Activated naive CD4-positive, alpha-beta T cell treated with anti-CD3 and anti-CD28 coated beads, Interleukin-2, amount 50 U/mL, for 24 hours (primary cell): ENCODE data around the gene FOXF1.

Source experiments
- H3K27ac Mint-ChIP-seq: one replicate; pipeline ENCODE4 v1.8.0; 2021; ENCODE audit warnings: mild to moderate bottlenecking, mixed read lengths
- H3K27me3 Mint-ChIP-seq: one replicate; pipeline ENCODE4 v1.8.0; 2021; ENCODE audit warnings: mixed read lengths
- H3K36me3 Mint-ChIP-seq: one replicate; pipeline ENCODE4 v1.8.0; 2021; ENCODE audit warnings: mixed read lengths
- H3K4me1 Mint-ChIP-seq: one replicate; pipeline ENCODE4 v1.8.0; 2021; ENCODE audit warnings: mixed read lengths
- H3K4me3 Mint-ChIP-seq: one replicate; pipeline ENCODE4 v1.8.0; 2021; ENCODE audit warnings: mild to moderate bottlenecking, mixed read lengths
- H3K9me3 Mint-ChIP-seq: one replicate; pipeline ENCODE4 v1.8.0; 2021; ENCODE audit warnings: mixed read lengths

FOXF1 gene

GRCh38 chr16:86530251-86531190, 20.2 kb downstream of the FOXF1 start:
- H3K27me3 Mint-ChIP-seq: no peaks in the 10 kb centered on the region
- no peaks in the 10 kb centered on the region for H3K4me1 Mint-ChIP-seq
- peaks cover 4% of the 10 kb centered on the region for H3K36me3 Mint-ChIP-seq
- no peaks in the 10 kb centered on the region for H3K9me3 Mint-ChIP-seq
- no peak overlapping the region for H3K27ac Mint-ChIP-seq
- no peak overlapping the region for H3K4me3 Mint-ChIP-seq

- no peaks in the 10 kb centered on the region for H3K27me3 Mint-ChIP-seq
- H3K9me3 Mint-ChIP-seq: no peaks in the 10 kb centered on the region
- no peaks in the 10 kb centered on the region for H3K4me1 Mint-ChIP-seq
- peaks cover 4% of the 10 kb centered on the region for H3K36me3 Mint-ChIP-seq
- H3K27ac Mint-ChIP-seq: no peak overlapping the region
- H3K4me3 Mint-ChIP-seq: no peak overlapping the region
These were observed 20.8 kb downstream of the FOXF1 start for GRCh38 chr16:86531191-86531545.

- H3K4me3 Mint-ChIP-seq: no peak overlapping the region
- H3K4me1 Mint-ChIP-seq: no peaks in the 10 kb centered on the region
- no peak overlapping the region for H3K27ac Mint-ChIP-seq
These were observed 21.6 kb downstream of the FOXF1 start for GRCh38 chr16:86531641-86532525.

GRCh38 chr16:86532526-86532815, 22.1 kb downstream of the FOXF1 start:
- Mint-ChIP-seq H3K4me1 (no peaks in the 10 kb centered on the region), H3K27me3 (no peaks in the 10 kb centered on the region), H3K36me3 (peaks cover 4% of the 10 kb centered on the region), H3K27ac (no peak overlapping the region), H3K4me3 (no peak overlapping the region), H3K9me3 (no peaks in the 10 kb centered on the region)

More at GRCh38 chr16:86531641-86532525, 21.6 kb downstream of the FOXF1 start:
- Mint-ChIP-seq H3K9me3 (no peaks in the 10 kb centered on the region), H3K36me3 (peaks cover 4% of the 10 kb centered on the region), H3K27me3 (no peaks in the 10 kb centered on the region)

GRCh38 chr16:86533076-86533475, 22.7 kb downstream of the FOXF1 start:
- Mint-ChIP-seq H3K27me3 (no peaks in the 10 kb centered on the region), H3K9me3 (no peaks in the 10 kb centered on the region), H3K4me1 (no peaks in the 10 kb centered on the region), H3K27ac (no peak overlapping the region), H3K4me3 (no peak overlapping the region), H3K36me3 (peaks cover 4% of the 10 kb centered on the region)

- no peaks in the 10 kb centered on the region for H3K4me1 Mint-ChIP-seq
- no peak overlapping the region for H3K27ac Mint-ChIP-seq
- H3K9me3 Mint-ChIP-seq: no peaks in the 10 kb centered on the region
- no peaks in the 10 kb centered on the region for H3K27me3 Mint-ChIP-seq
- no peak overlapping the region for H3K4me3 Mint-ChIP-seq
- peaks cover 4% of the 10 kb centered on the region for H3K36me3 Mint-ChIP-seq
These were observed 23.5 kb downstream of the FOXF1 start for GRCh38 chr16:86533767-86534351.

GRCh38 chr16:86534779-86535615, 24.7 kb downstream of the FOXF1 start:
- H3K36me3 Mint-ChIP-seq: peaks cover 2% of the 10 kb centered on the region

GRCh38 chr16:86536621-86537020, 26.3 kb downstream of the FOXF1 start:
- peaks cover 2% of the 10 kb centered on the region for H3K36me3 Mint-ChIP-seq
- no peaks in the 10 kb centered on the region for H3K27me3 Mint-ChIP-seq
- H3K27ac Mint-ChIP-seq: no peak overlapping the region
- H3K4me3 Mint-ChIP-seq: no peak overlapping the region
- no peaks in the 10 kb centered on the region for H3K4me1 Mint-ChIP-seq
- no peaks in the 10 kb centered on the region for H3K9me3 Mint-ChIP-seq

More at GRCh38 chr16:86534779-86535615, 24.7 kb downstream of the FOXF1 start:
- Mint-ChIP-seq H3K4me3 (no peak overlapping the region), H3K4me1 (no peaks in the 10 kb centered on the region), H3K27ac (no peak overlapping the region), H3K9me3 (no peaks in the 10 kb centered on the region), H3K27me3 (no peaks in the 10 kb centered on the region)

- Mint-ChIP-seq H3K27ac (no peak overlapping the region), H3K4me1 (no peaks in the 10 kb centered on the region), H3K4me3 (no peak overlapping the region), H3K9me3 (no peaks in the 10 kb centered on the region), H3K36me3 (peaks cover 2% of the 10 kb centered on the region), H3K27me3 (no peaks in the 10 kb centered on the region)
These were observed 27.2 kb downstream of the FOXF1 start for GRCh38 chr16:86537486-86537885.

GRCh38 chr16:86538196-86538780, 28.0 kb downstream of the FOXF1 start:
- no peaks in the 10 kb centered on the region for H3K9me3 Mint-ChIP-seq
- no peaks in the 10 kb centered on the region for H3K27me3 Mint-ChIP-seq
- no peak overlapping the region for H3K27ac Mint-ChIP-seq
- peaks cover 2% of the 10 kb centered on the region for H3K36me3 Mint-ChIP-seq
- no peaks in the 10 kb centered on the region for H3K4me1 Mint-ChIP-seq
- no peak overlapping the region for H3K4me3 Mint-ChIP-seq

- H3K36me3 Mint-ChIP-seq: peaks cover 11% of the 10 kb centered on the region
- H3K27ac Mint-ChIP-seq: no peak overlapping the region
- H3K4me1 Mint-ChIP-seq: no peaks in the 10 kb centered on the region
- no peak overlapping the region for H3K4me3 Mint-ChIP-seq
- no peaks in the 10 kb centered on the region for H3K9me3 Mint-ChIP-seq
- no peaks in the 10 kb centered on the region for H3K27me3 Mint-ChIP-seq
These were observed 30.6 kb downstream of the FOXF1 start for GRCh38 chr16:86540894-86541293.

GRCh38 chr16:86541560-86541959, 31.2 kb downstream of the FOXF1 start:
- H3K4me1 Mint-ChIP-seq: no peaks in the 10 kb centered on the region
- H3K27me3 Mint-ChIP-seq: no peaks in the 10 kb centered on the region
- H3K27ac Mint-ChIP-seq: no peak overlapping the region
- H3K4me3 Mint-ChIP-seq: no peak overlapping the region
- peaks cover 11% of the 10 kb centered on the region for H3K36me3 Mint-ChIP-seq
- no peaks in the 10 kb centered on the region for H3K9me3 Mint-ChIP-seq

GRCh38 chr16:86542756-86543750, 32.7 kb downstream of the FOXF1 start:
- peaks cover 11% of the 10 kb centered on the region for H3K36me3 Mint-ChIP-seq
- H3K4me3 Mint-ChIP-seq: no peak overlapping the region

GRCh38 chr16:86545481-86545880, 35.2 kb downstream of the FOXF1 start:
- Mint-ChIP-seq H3K4me3 (no peak overlapping the region), H3K9me3 (no peaks in the 10 kb centered on the region), H3K27ac (no peak overlapping the region), H3K36me3 (peaks cover 11% of the 10 kb centered on the region), H3K27me3 (no peaks in the 10 kb centered on the region), H3K4me1 (no peaks in the 10 kb centered on the region)

More at GRCh38 chr16:86542756-86543750, 32.7 kb downstream of the FOXF1 start:
- no peaks in the 10 kb centered on the region for H3K4me1 Mint-ChIP-seq
- H3K9me3 Mint-ChIP-seq: no peaks in the 10 kb centered on the region
- H3K27ac Mint-ChIP-seq: no peak overlapping the region
- H3K27me3 Mint-ChIP-seq: no peaks in the 10 kb centered on the region
